HCT116 (cell line): Measurements from ENCODE around the gene ZMYM2. TPM values are rescaled to one million over a fixed set of nuclear protein-coding genes. Genes with fewer than 3 reads are reported as not detected.

Experiments
- ATAC-seq: fragments of 200-7000 bp; cut with Tn5 transposase; 2 replicates; pipeline ENCODE4 v1.9.1; 2020; ENCODE audit warnings: mild to moderate bottlenecking, moderate library complexity
- Bru-seq: library from RNA; stranded (reverse); fragments of 400-500 nt; gene quantifications from one replicate; lab custom pipeline; 2021; lab: Mats Ljungman, UMichigan
- BruChase-seq, 2 experiments: library from RNA; stranded (reverse); fragments of 400-500 nt; gene quantifications; one replicate each; lab custom pipeline; 2021; lab: Mats Ljungman, UMichigan
- BruUV-seq: library from RNA; stranded (reverse); fragments of 400-500 nt; replicated peaks from 2 replicates; lab custom pipeline; 2021; lab: Mats Ljungman, UMichigan
- CTCF ChIA-PET: fragments of 300-600 bp; sonication (Branson Sonifier 250); formaldehyde crosslinking; loops from one replicate; lab custom pipeline; 2021; ENCODE audit warnings: antibody characterized with exemption; lab: Charles Lee
- POLR2A ChIA-PET: fragments of 300-600, 350-600 bp; sonication (Branson Sonifier 250); formaldehyde crosslinking; loops from one replicate; lab custom pipeline; 2021; ENCODE audit warnings: antibody characterized with exemption; lab: Charles Lee
- RAD21 ChIA-PET, 2 experiments: fragments of 300-600 bp; sonication (Branson Sonifier 250); formaldehyde crosslinking; loops; one replicate each; lab custom pipeline; 2023; ENCODE audit warnings: low total read pairs in 2 of 2; ENCODE audit not compliant: uncharacterized antibody in 2 of 2, unreplicated experiment in 2 of 2, low non-redundant PET in 1 of 2; lab: Charles Lee
- DNase-seq: peaks from one replicate; pipeline ENCODE4 v3.0.0-alpha.2; 2010; ENCODE audit warnings: low read depth, low spot score
- H2AFZ ChIP-seq: fragments of 200-600 bp; shearing (Covaris generic), sonication (generic); 2 replicates; pipeline ENCODE4 v1.6.1; 2017; ENCODE audit warnings: low read depth, mixed run types, mixed read lengths, antibody characterized with exemption, low read length; ENCODE audit not compliant: poor library complexity, severe bottlenecking
- H3K27ac ChIP-seq: 2 replicates; pipeline ENCODE4 v1.5.1; 2012; ENCODE audit warnings: low read depth, low read length
- H3K27me3 ChIP-seq: fragments of 200-600 bp; sonication (generic); 2 replicates; pipeline ENCODE4 v1.6.1; 2016; ENCODE audit warnings: mixed run types, low read length, mixed read lengths; ENCODE audit not compliant: insufficient read depth
- H3K36me3 ChIP-seq, 2 experiments: fragments of 200-500 bp in 1 of 2; fragments of 200-600 bp in 1 of 2; sonication (Bioruptor generic) in 1 of 2; sonication (generic) in 1 of 2; 2 replicates each; pipeline versions ENCODE4 v1.5.1 to v1.6.1; 2014 to 2016; ENCODE audit warnings: low read length in 2 of 2, inconsistent platforms in 1 of 2, mixed read lengths in 1 of 2, mixed run types in 1 of 2; ENCODE audit not compliant: insufficient read depth in 2 of 2, control insufficient read depth in 1 of 2
- H3K4me1 ChIP-seq, 2 experiments: fragments of 200-600 bp in 1 of 2; sonication (generic) in 1 of 2; 2 replicates each; pipeline versions ENCODE4 v1.5.1 to v1.6.1; 2012 to 2017; ENCODE audit warnings: low read length in 2 of 2, inconsistent platforms in 1 of 2, mild to moderate bottlenecking in 1 of 2, mixed read lengths in 1 of 2, mixed run types in 1 of 2, moderate library complexity in 1 of 2; ENCODE audit not compliant: insufficient read depth in 2 of 2, control insufficient read depth in 1 of 2
- H3K4me2 ChIP-seq: fragments of 200-600 bp; sonication (generic); 2 replicates; pipeline ENCODE4 v1.6.1; 2017; ENCODE audit warnings: mixed run types, low read length, mixed read lengths
- H3K4me3 ChIP-seq, 2 experiments: fragments of 200-600 bp in 1 of 2; sonication (generic) in 1 of 2; replicated peaks in 1 of 2; 2 replicates each; pipeline ENCODE4 v1.5.1; 2011 to 2016; ENCODE audit warnings: low read length in 2 of 2, control low read depth in 1 of 2, low read depth in 1 of 2, mild to moderate bottlenecking in 1 of 2, mixed read lengths in 1 of 2, mixed run types in 1 of 2
- H3K79me2 ChIP-seq: fragments of 200-600 bp; sonication (generic); 2 replicates; pipeline ENCODE4 v1.6.1; 2017; ENCODE audit warnings: mild to moderate bottlenecking, mixed run types, low read length, moderate library complexity, mixed read lengths; ENCODE audit not compliant: insufficient read depth
- H3K9ac ChIP-seq: fragments of 200-600 bp; sonication (generic); 2 replicates; pipeline ENCODE4 v1.6.1; 2016; ENCODE audit warnings: low read length, mixed read lengths
- H3K9me2 ChIP-seq: fragments of 200-600 bp; sonication (generic), shearing (Covaris generic); 2 replicates; pipeline ENCODE4 v1.6.1; 2017; ENCODE audit warnings: mixed run types, mild to moderate bottlenecking, moderate library complexity; ENCODE audit not compliant: insufficient read depth
- H3K9me3 ChIP-seq, 2 experiments: fragments of 200-500 bp in 1 of 2; fragments of 200-600 bp in 1 of 2; sonication (Bioruptor generic) in 1 of 2; sonication (generic) in 1 of 2; 2 replicates each; pipeline ENCODE4 v1.6.1; 2014 to 2017; ENCODE audit warnings: low read length in 2 of 2, mixed read lengths in 2 of 2, inconsistent platforms in 1 of 2, low read depth in 1 of 2, mild to moderate bottlenecking in 1 of 2, mixed run types in 1 of 2, moderate library complexity in 1 of 2; ENCODE audit not compliant: control insufficient read depth in 1 of 2, insufficient read depth in 1 of 2
- H4K20me1 ChIP-seq: fragments of 200-600 bp; sonication (generic), shearing (Covaris generic); 2 replicates; pipeline ENCODE4 v1.6.1; 2017; ENCODE audit warnings: mixed run types, mild to moderate bottlenecking, moderate library complexity; ENCODE audit not compliant: insufficient read depth
- EGR1 ChIP-seq: IDR thresholded peaks from 2 replicates; pipeline ENCODE4 v1.6.1; 2012; ENCODE audit warnings: low read depth
- EZH2phosphoT487 ChIP-seq: fragments of 200-600 bp; IDR thresholded peaks from 2 replicates; pipeline ENCODE4 v1.6.1; 2018; ENCODE audit warnings: antibody characterized with exemption, borderline replicate concordance
- FOSL1 ChIP-seq: IDR thresholded peaks from 2 replicates; pipeline ENCODE4 v1.6.1; 2012; ENCODE audit warnings: low read depth
- MAX ChIP-seq: IDR thresholded peaks from 2 replicates; pipeline ENCODE4 v1.6.1; 2012
- POLR2A ChIP-seq: IDR thresholded peaks from 2 replicates; pipeline ENCODE4 v1.7.0; 2011; ENCODE audit warnings: borderline replicate concordance; ENCODE audit not compliant: insufficient read depth, insufficient read length; ENCODE audit errors: extremely low read depth
- POLR2AphosphoS5 ChIP-seq: IDR thresholded peaks from 2 replicates; pipeline ENCODE4 v1.6.1; 2011; ENCODE audit warnings: mild to moderate bottlenecking, low read depth, low read length, moderate library complexity
- RAD21 ChIP-seq: IDR thresholded peaks from 2 replicates; pipeline ENCODE4 v1.6.1; 2012; ENCODE audit warnings: low read depth, mild to moderate bottlenecking
- REST ChIP-seq: IDR thresholded peaks from 2 replicates; pipeline ENCODE4 v1.6.1; 2012; ENCODE audit warnings: low read depth
- SIN3A ChIP-seq: IDR thresholded peaks from 2 replicates; pipeline ENCODE4 v1.6.1; 2012; ENCODE audit warnings: low read depth
- SP1 ChIP-seq: IDR thresholded peaks from 2 replicates; pipeline ENCODE4 v1.6.1; 2012; ENCODE audit warnings: low read depth
- ZBTB33 ChIP-seq: IDR thresholded peaks from 2 replicates; pipeline ENCODE4 v1.6.1; 2011; ENCODE audit warnings: mild to moderate bottlenecking, low read length, moderate library complexity; ENCODE audit not compliant: insufficient replicate concordance; ENCODE audit errors: extremely low read depth
- ZFX ChIP-seq: fragments of 450-650 bp; IDR thresholded peaks from 2 replicates; pipeline ENCODE4 v1.6.1; 2017
- intact Hi-C: fragments of 100-400 bp; cut with micrococcal nuclease; formaldehyde crosslinking; loops from 2 replicates; pipeline ENCODE4 v1.10.0; 2022
- long read RNA-seq: library from polyadenylated mRNA; unstranded; transcript quantifications from one replicate; pipeline ENCODE4 v2.0.0, GENCODE V29; 2021; ENCODE audit not compliant: unreplicated experiment
- polyA plus RNA-seq: library from polyadenylated mRNA; unstranded; fragments of >200 nt; gene quantifications from 2 replicates; pipeline ENCODE4 v1.2.1, GENCODE V29; 2012; ENCODE audit warnings: missing spikeins
- total RNA-seq: library from RNA; stranded (reverse); gene quantifications from one replicate; pipeline ENCODE4 v1.2.1, GENCODE V29; 2021; ENCODE audit not compliant: unreplicated experiment

The ZMYM2 gene
- 53.0 TPM for total RNA-seq
- polyA plus RNA-seq: 9.8 and 10.3 TPM in 2 replicates
- Bru-seq, nascent RNA: percentile 95 among the genes with signal in this experiment
- BruChase-seq, experiment 1, labeled RNA remaining after a 6-hour chase: percentile 92 among the genes with signal in this experiment
- percentile 95 among the genes with signal in this experiment for BruChase-seq, experiment 2, labeled RNA remaining after a 2-hour chase
- long read RNA-seq, full-length matches to known transcripts: 1 of 12 reads
- long read RNA-seq, partial matches to known transcripts: 1 of 12 reads
- long read RNA-seq, other reads (novel, unspliced or antisense): 10 of 12 reads

- Histone ChIP-seq H3K9me3 (no peaks in the 10 kb centered on the region), H3K4me2 (peak within 1 kb of the TSS; percentile 84), H2AFZ (no peak within 1 kb of the TSS), H3K9me2 (no peaks in the 10 kb centered on the region), H3K27me3 (no peaks in the 10 kb centered on the region), H4K20me1 (peaks cover 11% of the 10 kb centered on the region; the same call in 1 of the 2 replicates), H3K4me3 (peak within 1 kb of the TSS; percentile 85 to 89), H3K79me2 (peaks cover 41% of the 10 kb centered on the region), H3K4me1 (peaks cover 10 to 16% of the 10 kb centered on the region in 2 experiments), H3K9ac (peak within 1 kb of the TSS; percentile 86), H3K27ac (peak within 1 kb of the TSS; percentile 95), H3K36me3 (peaks cover 15% of the 10 kb centered on the region in 2 experiments; a peak in 2 of 4 replicates)
- no TSS peak for BruUV-seq
- ATAC-seq (peak; percentile 91), DNase-seq (peak; percentile 86)
- POLR2A ChIA-PET: no interaction called here
- intact Hi-C loops: no loop called here
- TF ChIP-seq EZH2phosphoT487 (no peak), FOSL1 (no peak), MAX (no peak), POLR2A (peak; percentile 77), ZBTB33 (no peak), SP1 (peak; percentile 96), EGR1 (peak; percentile 68; the same call in 1 of the 2 replicates), REST (no peak), ZFX (0 out of 2 replicates have a peak, but pooled peaks have one; percentile 30), RAD21 (no peak), SIN3A (no peak), POLR2AphosphoS5 (peak; percentile 73)
- CTCF ChIA-PET: no interaction called here
- RAD21 ChIA-PET: no interaction called here
Measured at GRCh38 chr13:19958155-19959111, at the start of gene ZMYM2. Gene ZMYM2, plus strand, starts transcription at chr13:19958727. Its CDS starts 34,346 bp downstream, at chr13:19993073.
